Caco-2 (cell line): Measurements from ENCODE around the gene CIZ1. TPM values are rescaled to one million over a fixed set of nuclear protein-coding genes. Genes with fewer than 3 reads are reported as not detected.

Experiments
- BruUV-seq: library from RNA; stranded (reverse); fragments of 400-500 nt; replicated peaks from 2 replicates; lab custom pipeline; 2021; lab: Mats Ljungman, UMichigan
- CTCF ChIA-PET: fragments of 300-600 bp; sonication (Branson Sonifier 250); formaldehyde crosslinking; loops from one replicate; lab custom pipeline; 2022; ENCODE audit warnings: antibody characterized with exemption; lab: Charles Lee
- POLR2A ChIA-PET: fragments of 300-600 bp; sonication (Branson Sonifier 250); formaldehyde crosslinking; loops from one replicate; lab custom pipeline; 2022; ENCODE audit warnings: antibody characterized with exemption; lab: Charles Lee
- DNase-seq, 2 experiments: peaks; one replicate each; pipeline versions ENCODE4 v3.0.0 to v3.0.0-alpha.2; 2020 to 2022
- H3K27me3 ChIP-seq: replicated peaks from 2 replicates; pipeline ENCODE4 v1.6.0; 2011; ENCODE audit warnings: low read length; ENCODE audit not compliant: control insufficient read depth, insufficient read depth
- H3K36me3 ChIP-seq: 2 replicates; pipeline ENCODE4 v1.5.1; 2011; ENCODE audit warnings: low read length; ENCODE audit not compliant: control insufficient read depth, insufficient read depth
- H3K4me1 ChIP-seq: fragments of 250-450 bp; sonication (Bioruptor Pico); 2 replicates; pipeline ENCODE4 v1.5.1; 2020; ENCODE audit warnings: mild to moderate bottlenecking
- H3K4me3 ChIP-seq: 2 replicates; pipeline ENCODE4 v1.5.1; 2011; ENCODE audit warnings: low read depth, mild to moderate bottlenecking, control low read depth, low read length
- H3K9me3 ChIP-seq: fragments of 250-450 bp; sonication (Bioruptor Pico); 2 replicates; pipeline ENCODE4 v1.5.1; 2020; ENCODE audit warnings: mild to moderate bottlenecking, moderate library complexity
- H3K27ac Mint-ChIP-seq: one replicate; pipeline ENCODE4 v1.8.0; 2022; ENCODE audit warnings: mixed read lengths; ENCODE audit not compliant: unreplicated experiment
- H3K27me3 Mint-ChIP-seq: one replicate; pipeline ENCODE4 v1.8.0; 2022; ENCODE audit warnings: mixed read lengths; ENCODE audit not compliant: insufficient read depth, unreplicated experiment
- H3K36me3 Mint-ChIP-seq: one replicate; pipeline ENCODE4 v1.8.0; 2022; ENCODE audit warnings: mild to moderate bottlenecking, mixed read lengths; ENCODE audit not compliant: insufficient read depth, unreplicated experiment
- H3K4me1 Mint-ChIP-seq: one replicate; pipeline ENCODE4 v1.8.0; 2022; ENCODE audit warnings: low read depth, mixed read lengths; ENCODE audit not compliant: unreplicated experiment
- H3K4me3 Mint-ChIP-seq: one replicate; pipeline ENCODE4 v1.8.0; 2022; ENCODE audit warnings: mild to moderate bottlenecking, moderate library complexity, mixed read lengths; ENCODE audit not compliant: unreplicated experiment
- H3K9me3 Mint-ChIP-seq: one replicate; pipeline ENCODE4 v1.8.0; 2022; ENCODE audit warnings: mixed read lengths; ENCODE audit not compliant: unreplicated experiment
- intact Hi-C: fragments of 100-400 bp; cut with micrococcal nuclease; formaldehyde crosslinking; loops from one replicate; pipeline ENCODE4 v1.10.0; 2022; ENCODE audit not compliant: unreplicated experiment
- total RNA-seq: library from RNA; stranded (reverse); gene quantifications from 2 replicates; pipeline ENCODE4 v1.2.3, GENCODE V29; 2022
- TF ChIP-seq, protein P1 (sequence below), 2 experiments: fragments of 200-600 bp in 1 of 2; IDR thresholded peaks; 1 replicate in 1 of 2; 2 replicates in 1 of 2; pipeline versions ENCODE4 v1.5.1 to v1.8.0; 2011 to 2022; ENCODE audit warnings: antibody characterized with exemption in 1 of 2, control low read depth in 1 of 2, inconsistent platforms in 1 of 2, low read depth in 1 of 2, low read length in 1 of 2, mild to moderate bottlenecking in 1 of 2, moderate library complexity in 1 of 2; ENCODE audit not compliant: insufficient read depth in 1 of 2, severe bottlenecking in 1 of 2, unreplicated experiment in 1 of 2

CIZ1 gene
- total RNA-seq, 1 experiment from 2014 or later, result 187 TPM

DNA sequence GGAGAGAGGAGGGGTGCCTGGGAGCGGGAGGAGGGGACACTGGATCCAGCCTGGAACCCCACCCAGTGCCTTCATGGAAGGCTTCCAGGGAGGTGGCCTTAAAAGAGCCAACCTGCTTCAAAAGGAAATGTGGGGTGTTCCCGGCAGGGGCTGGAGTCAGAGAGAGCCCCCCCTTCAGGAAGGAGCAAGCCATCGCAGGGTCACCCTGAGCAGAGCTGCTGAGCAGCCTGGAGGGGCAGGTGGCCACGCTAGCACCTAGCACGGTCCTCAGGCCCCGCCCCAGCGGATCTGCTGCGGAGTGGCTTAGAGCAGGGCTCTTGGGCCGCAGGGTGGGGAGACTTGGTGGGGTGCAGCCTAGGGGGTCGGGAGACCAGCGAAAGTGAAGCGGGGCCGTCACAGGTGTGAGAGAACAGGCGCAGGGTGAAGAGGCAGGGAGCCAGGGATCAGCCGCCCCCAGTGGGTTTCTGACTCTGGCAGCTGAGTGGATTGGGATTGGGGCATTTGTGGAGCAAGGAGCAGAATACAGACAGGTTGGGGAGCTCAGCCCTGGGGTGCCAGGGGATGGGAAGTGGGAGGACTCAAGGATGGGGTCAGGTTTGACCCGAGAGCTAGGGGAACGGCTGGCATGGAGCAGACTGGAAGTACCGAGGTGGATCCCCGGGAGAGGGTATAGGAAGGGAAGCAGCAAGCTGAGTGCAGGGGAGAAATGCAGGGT lies 40.6 kb downstream of the CIZ1 start:
- Mint-ChIP-seq H3K27me3 (no peaks in the 10 kb centered on the region), H3K27ac (no peak overlapping the region), H3K4me1 (no peaks in the 10 kb centered on the region), H3K9me3 (no peaks in the 10 kb centered on the region), H3K36me3 (no peaks in the 10 kb centered on the region), H3K4me3 (no peak overlapping the region)
- ChIA-PET CTCF (interaction anchor here (0.7 to 1.8 kb wide), 3 partner anchors 9 to 401 kb away, joined by 3 to 4 read pairs (median 3); partner anchors contain the start of genes BBLN and SPTAN1), POLR2A (no interaction called here)
- peaks cover 8% of the 10 kb centered on the region; the same call in 1 of the 2 replicates for H3K4me1 ChIP-seq
- TF ChIP-seq, protein P1, sequence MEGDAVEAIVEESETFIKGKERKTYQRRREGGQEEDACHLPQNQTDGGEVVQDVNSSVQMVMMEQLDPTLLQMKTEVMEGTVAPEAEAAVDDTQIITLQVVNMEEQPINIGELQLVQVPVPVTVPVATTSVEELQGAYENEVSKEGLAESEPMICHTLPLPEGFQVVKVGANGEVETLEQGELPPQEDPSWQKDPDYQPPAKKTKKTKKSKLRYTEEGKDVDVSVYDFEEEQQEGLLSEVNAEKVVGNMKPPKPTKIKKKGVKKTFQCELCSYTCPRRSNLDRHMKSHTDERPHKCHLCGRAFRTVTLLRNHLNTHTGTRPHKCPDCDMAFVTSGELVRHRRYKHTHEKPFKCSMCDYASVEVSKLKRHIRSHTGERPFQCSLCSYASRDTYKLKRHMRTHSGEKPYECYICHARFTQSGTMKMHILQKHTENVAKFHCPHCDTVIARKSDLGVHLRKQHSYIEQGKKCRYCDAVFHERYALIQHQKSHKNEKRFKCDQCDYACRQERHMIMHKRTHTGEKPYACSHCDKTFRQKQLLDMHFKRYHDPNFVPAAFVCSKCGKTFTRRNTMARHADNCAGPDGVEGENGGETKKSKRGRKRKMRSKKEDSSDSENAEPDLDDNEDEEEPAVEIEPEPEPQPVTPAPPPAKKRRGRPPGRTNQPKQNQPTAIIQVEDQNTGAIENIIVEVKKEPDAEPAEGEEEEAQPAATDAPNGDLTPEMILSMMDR (IDR thresholded peaks at IDR 0.05; ENCODE audit: insufficient read depth in 1 of 2, low read depth in 1 of 2, low read length in 1 of 2, severe bottlenecking in 1 of 2, unreplicated experiment in 1 of 2), result peak; percentile 13 to 39
- H3K36me3 ChIP-seq, result no peaks in the 10 kb centered on the region
- H3K4me3 ChIP-seq, result no peak overlapping the region
- no peaks in the 10 kb centered on the region for H3K9me3 ChIP-seq
- peak; percentile 31 to 43 for DNase-seq
- BruUV-seq, result no TSS peak
- no peaks in the 10 kb centered on the region for H3K27me3 ChIP-seq
- intact Hi-C loops, result no loop called here

DNA sequence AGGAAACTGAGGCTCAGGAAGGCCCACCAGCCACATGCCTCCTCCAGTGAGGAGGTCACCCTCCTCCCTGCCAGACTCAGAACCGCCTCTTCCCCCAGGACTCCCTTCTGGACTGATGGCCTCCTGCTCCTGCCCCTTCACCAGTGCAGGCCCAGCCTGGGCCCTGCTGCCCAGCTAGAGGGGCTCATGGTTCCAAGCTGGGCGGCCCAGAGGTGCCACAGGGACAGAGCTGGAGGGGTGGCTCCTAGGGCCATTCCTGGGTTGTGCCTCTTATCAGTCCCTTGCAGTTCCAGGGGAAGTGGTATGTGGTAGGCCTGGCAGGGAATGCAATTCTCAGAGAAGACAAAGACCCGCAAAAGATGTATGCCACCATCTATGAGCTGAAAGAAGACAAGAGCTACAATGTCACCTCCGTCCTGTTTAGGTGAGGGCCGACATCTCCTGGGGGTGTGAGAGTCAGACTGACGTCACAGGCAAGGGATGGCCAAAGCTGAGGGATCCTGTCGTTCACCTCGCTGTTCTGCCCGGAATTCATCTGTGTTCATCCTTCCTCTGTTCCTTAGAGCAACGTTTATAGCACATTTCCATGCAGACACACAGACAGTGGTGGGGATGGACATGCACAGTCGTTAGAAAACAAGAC lies 41.3 kb downstream of the CIZ1 start:
- no peaks in the 10 kb centered on the region for H3K27me3 Mint-ChIP-seq
- no TSS peak for BruUV-seq
- H3K27ac Mint-ChIP-seq, result no peak overlapping the region
- intact Hi-C loops, result no loop called here
- POLR2A ChIA-PET, result no interaction called here
- CTCF ChIA-PET, result interaction anchor here (1.2 to 1.8 kb wide), 2 partner anchors 10 to 22 kb away, joined by 3 to 4 read pairs; partner anchors contain the start of gene BBLN
- H3K4me1 ChIP-seq, result peaks cover 15% of the 10 kb centered on the region; the same call in 1 of the 2 replicates
- no peaks in the 10 kb centered on the region for H3K36me3 Mint-ChIP-seq
- no peaks in the 10 kb centered on the region for H3K27me3 ChIP-seq
- no peaks in the 10 kb centered on the region for H3K4me1 Mint-ChIP-seq
- no peaks in the 10 kb centered on the region for H3K9me3 Mint-ChIP-seq
- H3K4me3 Mint-ChIP-seq, result no peak overlapping the region
- peak in 1 of 2 experiments; percentile 21 for DNase-seq
- H3K36me3 ChIP-seq, result no peaks in the 10 kb centered on the region
- no peak overlapping the region for H3K4me3 ChIP-seq
- H3K9me3 ChIP-seq, result no peaks in the 10 kb centered on the region
- TF ChIP-seq, protein P1 (IDR thresholded peaks at IDR 0.05; ENCODE audit: insufficient read depth in 1 of 2, low read depth in 1 of 2, low read length in 1 of 2, severe bottlenecking in 1 of 2, unreplicated experiment in 1 of 2), result no peak

DNA sequence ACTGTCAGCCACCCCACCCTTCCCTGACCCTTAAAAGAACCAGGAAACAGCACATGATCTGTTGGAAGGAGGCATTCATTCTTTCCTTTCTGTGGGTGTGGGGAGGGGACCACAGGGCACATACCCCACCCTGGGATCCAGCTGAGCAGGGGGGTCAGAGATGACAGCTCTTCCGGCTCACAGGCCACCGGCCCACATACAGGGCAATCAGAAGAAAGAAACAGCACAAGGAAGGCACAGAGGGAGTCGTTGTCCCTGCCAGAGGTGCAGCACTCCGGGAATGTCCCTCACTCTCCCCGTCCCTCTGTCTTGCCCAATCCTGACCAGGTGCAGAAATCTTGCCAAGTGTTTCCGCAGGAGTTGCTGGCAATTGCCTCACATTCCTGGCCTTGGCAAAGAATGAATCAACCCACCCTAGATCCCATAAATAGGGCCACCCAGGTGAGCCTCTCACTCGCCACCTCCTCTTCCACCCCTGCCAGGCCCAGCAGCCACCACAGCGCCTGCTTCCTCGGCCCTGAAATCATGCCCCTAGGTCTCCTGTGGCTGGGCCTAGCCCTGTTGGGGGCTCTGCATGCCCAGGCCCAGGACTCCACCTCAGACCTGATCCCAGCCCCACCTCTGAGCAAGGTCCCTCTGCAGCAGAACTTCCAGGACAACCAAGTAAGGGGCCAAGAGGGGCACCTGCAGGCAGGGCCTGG lies 42.2 kb downstream of the CIZ1 start, which contains the start of gene LCN2:
LCN2 (plus strand) TSS at position 453 of the 701 bp plus-strand sequence; CDS start at position 526, 73 bp downstream.
- H3K27ac Mint-ChIP-seq, result no peak within 1 kb of the TSS
- Histone ChIP-seq H3K4me1 (peaks cover 15% of the 10 kb centered on the region; the same call in 1 of the 2 replicates), H3K4me3 (no peak within 1 kb of the TSS), H3K27me3 (no peaks in the 10 kb centered on the region), H3K9me3 (no peaks in the 10 kb centered on the region), H3K36me3 (no peaks in the 10 kb centered on the region)
- peak in 1 of 2 experiments; percentile 28 for DNase-seq
- BruUV-seq, result no TSS peak
- no peaks in the 10 kb centered on the region for H3K4me1 Mint-ChIP-seq
- no peaks in the 10 kb centered on the region for H3K9me3 Mint-ChIP-seq
- TF ChIP-seq, protein P1 (IDR thresholded peaks at IDR 0.05; ENCODE audit: insufficient read depth in 1 of 2, low read depth in 1 of 2, low read length in 1 of 2, severe bottlenecking in 1 of 2, unreplicated experiment in 1 of 2), result no peak
- CTCF ChIA-PET, result no interaction called here
- intact Hi-C loops, result no loop called here
- H3K36me3 Mint-ChIP-seq, result no peaks in the 10 kb centered on the region
- H3K27me3 Mint-ChIP-seq, result no peaks in the 10 kb centered on the region
- H3K4me3 Mint-ChIP-seq, result no peak within 1 kb of the TSS
- POLR2A ChIA-PET, result no interaction called here
